H1 (cell line): Measurements from ENCODE around the gene SMYD3. TPM values are rescaled to one million over a fixed set of nuclear protein-coding genes. Genes with fewer than 3 reads are reported as not detected.

Experiments used
- CTCF ChIA-PET: fragments of 300-600 bp; sonication (Branson Sonifier 250); formaldehyde crosslinking; loops from one replicate; lab custom pipeline; 2021; ENCODE audit not compliant: partially characterized antibody; lab: Charles Lee
- POLR2A ChIA-PET: fragments of 300-600 bp; sonication (Branson Sonifier 250); formaldehyde crosslinking; loops from one replicate; lab custom pipeline; 2021; ENCODE audit warnings: inconsistent platforms; ENCODE audit not compliant: partially characterized antibody; lab: Charles Lee
- DNase-seq, 2 experiments: peaks; one replicate each; pipeline versions ENCODE4 v3.0.0 to v3.0.0-alpha.2; 2010 to 2022; ENCODE audit warnings: low spot score in 2 of 2, low read depth in 1 of 2, mixed read lengths in 1 of 2
- FAIRE-seq: peaks from 2 replicates; lab custom pipeline; 2011; peaks lifted over from hg19 to GRCh38; lab: Jason Lieb, UNC
- H2AFZ ChIP-seq: 2 replicates; pipeline ENCODE4 v1.8.1; 2012; ENCODE audit warnings: low read length, inconsistent platforms
- H2AK5ac ChIP-seq: 2 replicates; pipeline ENCODE4 v1.6.1; 2013; ENCODE audit warnings: low read depth, low read length
- H2BK120ac ChIP-seq: replicated peaks from 2 replicates; pipeline ENCODE3; 2013; ENCODE audit warnings: low read depth, low read length, inconsistent platforms
- H2BK12ac ChIP-seq: 2 replicates; pipeline ENCODE4 v1.6.1; 2013; ENCODE audit warnings: low read depth, low read length
- H2BK15ac ChIP-seq: 2 replicates; pipeline ENCODE4 v1.6.1; 2013; ENCODE audit warnings: low read length
- H2BK20ac ChIP-seq: 2 replicates; pipeline ENCODE4 v1.6.1; 2013; ENCODE audit warnings: low read length
- H2BK5ac ChIP-seq: 2 replicates; pipeline ENCODE4 v1.6.1; 2013; ENCODE audit warnings: low read depth, low read length
- H3K14ac ChIP-seq: 2 replicates; pipeline ENCODE4 v1.6.1; 2013; ENCODE audit warnings: inconsistent platforms; ENCODE audit not compliant: insufficient read length
- H3K18ac ChIP-seq: 2 replicates; pipeline ENCODE4 v1.6.1; 2013; ENCODE audit warnings: low read length; ENCODE audit errors: extremely low read depth
- H3K23ac ChIP-seq: 2 replicates; pipeline ENCODE4 v1.6.1; 2013; ENCODE audit warnings: inconsistent platforms; ENCODE audit not compliant: insufficient read length
- H3K23me2 ChIP-seq: 2 replicates; pipeline ENCODE4 v1.6.1; 2013; ENCODE audit warnings: low read depth, low read length
- H3K27ac ChIP-seq: 2 replicates; pipeline ENCODE4 v1.6.1; 2011; ENCODE audit warnings: low read depth, low read length, inconsistent platforms
- H3K27me3 ChIP-seq, 4 experiments: replicated peaks in 1 of 4; 1 replicate in 1 of 4; 2 replicates in 3 of 4; pipeline versions ENCODE4 v1.6.1 to v1.8.1; 2011 to 2013; ENCODE audit warnings: low read length in 3 of 4, mild to moderate bottlenecking in 3 of 4, inconsistent platforms in 2 of 4, mixed read lengths in 2 of 4, moderate library complexity in 1 of 4; ENCODE audit not compliant: control insufficient read depth in 3 of 4, insufficient read depth in 3 of 4; ENCODE audit errors: extremely low read depth in 1 of 4
- H3K36me3 ChIP-seq, 4 experiments: 2 replicates each; pipeline versions ENCODE4 v1.6.1 to v1.8.1; 2011 to 2013; ENCODE audit warnings: mild to moderate bottlenecking in 4 of 4, low read length in 3 of 4, moderate library complexity in 2 of 4, control low read depth in 1 of 4, inconsistent platforms in 1 of 4; ENCODE audit not compliant: insufficient read depth in 4 of 4, control insufficient read depth in 2 of 4
- H3K4ac ChIP-seq: replicated peaks from 2 replicates; pipeline ENCODE3; 2013; ENCODE audit warnings: low read length, low read depth, mixed read lengths, inconsistent platforms; ENCODE audit not compliant: insufficient read length
- H3K4me1 ChIP-seq, 4 experiments: replicated peaks in 1 of 4; 1 replicate in 1 of 4; 2 replicates in 3 of 4; pipeline versions ENCODE4 v1.6.1 to v1.8.1; 2011 to 2013; ENCODE audit warnings: low read length in 3 of 4, inconsistent platforms in 2 of 4, mixed read lengths in 1 of 4; ENCODE audit not compliant: insufficient read depth in 4 of 4, control insufficient read depth in 3 of 4
- H3K4me2 ChIP-seq, 2 experiments: 2 replicates each; pipeline versions ENCODE4 v1.6.1 to v1.8.1; 2011 to 2013; ENCODE audit warnings: low read depth in 2 of 2, low read length in 2 of 2, control low read depth in 1 of 2, inconsistent platforms in 1 of 2, mild to moderate bottlenecking in 1 of 2; ENCODE audit not compliant: insufficient read depth in 1 of 2
- H3K4me3 ChIP-seq, 4 experiments: fragments of 200-600, 300-600 bp in 1 of 4; sonication (generic), shearing (Covaris generic), sonication (Bioruptor Twin) in 1 of 4; 2 replicates each; pipeline versions ENCODE4 v1.5.1 to v1.8.1; 2011 to 2016; ENCODE audit warnings: low read length in 4 of 4, low read depth in 3 of 4, control low read depth in 2 of 4, inconsistent platforms in 2 of 4, mild to moderate bottlenecking in 2 of 4, mixed read lengths in 1 of 4, moderate library complexity in 1 of 4; ENCODE audit not compliant: insufficient read depth in 2 of 4; ENCODE audit errors: extremely low read depth in 1 of 4
- H3K56ac ChIP-seq: replicated peaks from 2 replicates; pipeline ENCODE3; 2013; ENCODE audit warnings: low read depth, mild to moderate bottlenecking, mixed read lengths, low read length, inconsistent platforms; ENCODE audit not compliant: insufficient read length
- H3K79me1 ChIP-seq: 2 replicates; pipeline ENCODE4 v1.6.1; 2013; ENCODE audit warnings: low read depth, low read length, control low read depth
- H3K79me2 ChIP-seq, 2 experiments: 2 replicates each; pipeline versions ENCODE4 v1.6.1 to v1.8.1; 2012 to 2013; ENCODE audit warnings: low read length in 2 of 2, mild to moderate bottlenecking in 2 of 2, inconsistent platforms in 1 of 2; ENCODE audit not compliant: insufficient read depth in 2 of 2, control insufficient read depth in 1 of 2
- H3K9ac ChIP-seq, 4 experiments: replicated peaks in 1 of 4; 1 replicate in 1 of 4; 2 replicates in 3 of 4; pipeline versions ENCODE4 v1.6.1 to v1.8.1; 2011 to 2013; ENCODE audit warnings: low read depth in 3 of 4, low read length in 3 of 4, control low read depth in 2 of 4, mild to moderate bottlenecking in 2 of 4, moderate library complexity in 2 of 4, inconsistent platforms in 1 of 4; ENCODE audit errors: extremely low read depth in 1 of 4
- H3K9me3 ChIP-seq, 2 experiments: 2 replicates each; pipeline versions ENCODE4 v1.6.1 to v1.8.1; 2012 to 2013; ENCODE audit warnings: mild to moderate bottlenecking in 2 of 2, moderate library complexity in 2 of 2, control low read depth in 1 of 2, inconsistent platforms in 1 of 2, low read depth in 1 of 2, low read length in 1 of 2, mixed read lengths in 1 of 2; ENCODE audit not compliant: insufficient read depth in 2 of 2
- H4K20me1 ChIP-seq, 2 experiments: replicated peaks in 1 of 2; 2 replicates each; pipeline versions ENCODE3 to v1.8.1; 2011 to 2013; ENCODE audit warnings: inconsistent platforms in 2 of 2, low read length in 2 of 2, mild to moderate bottlenecking in 1 of 2; ENCODE audit not compliant: insufficient read depth in 2 of 2, control insufficient read depth in 1 of 2
- H4K5ac ChIP-seq: 2 replicates; pipeline ENCODE4 v1.6.1; 2013; ENCODE audit warnings: low read length, low read depth, mixed read lengths, inconsistent platforms; ENCODE audit not compliant: insufficient read length
- H4K8ac ChIP-seq: 2 replicates; pipeline ENCODE4 v1.8.0; 2013; ENCODE audit warnings: mild to moderate bottlenecking, moderate library complexity, low read length, inconsistent platforms; ENCODE audit not compliant: insufficient read depth; ENCODE audit errors: extremely low read depth
- H4K91ac ChIP-seq: replicated peaks from 2 replicates; pipeline ENCODE3; 2013; ENCODE audit warnings: low read length, mixed read lengths, inconsistent platforms; ENCODE audit not compliant: insufficient read length
- CBX5 ChIP-seq: fragments of 300-800, 300-1000 bp; sonication (generic); IDR thresholded peaks from 2 replicates; pipeline ENCODE4 v1.7.1; 2016; ENCODE audit warnings: antibody characterized with exemption, low read length, low read depth
- CHD1 ChIP-seq: IDR thresholded peaks from 2 replicates; pipeline ENCODE4 v1.6.1; 2012; ENCODE audit warnings: low read depth, low read length, improper control_type of control experiment
- CREB1 ChIP-seq: IDR thresholded peaks from 2 replicates; pipeline ENCODE4 v1.6.1; 2012; ENCODE audit warnings: inconsistent platforms
- GABPA ChIP-seq: IDR thresholded peaks from 2 replicates; pipeline ENCODE4 v1.6.1; 2011; ENCODE audit warnings: mild to moderate bottlenecking, low read length, moderate library complexity, borderline replicate concordance; ENCODE audit not compliant: insufficient read depth
- HDAC6 ChIP-seq: IDR thresholded peaks from one replicate; pipeline ENCODE4 v1.7.1; 2012; ENCODE audit warnings: low read depth, mild to moderate bottlenecking, inconsistent platforms, low read length, moderate library complexity
- KDM4A ChIP-seq: IDR thresholded peaks from one replicate; pipeline ENCODE4 v1.7.1; 2012; ENCODE audit warnings: low read depth, mild to moderate bottlenecking, moderate library complexity, low read length, inconsistent platforms; ENCODE audit not compliant: severe bottlenecking
- MAFK ChIP-seq: IDR thresholded peaks from 2 replicates; pipeline ENCODE4 v1.6.1; 2012; ENCODE audit warnings: low read depth, mild to moderate bottlenecking, improper control_type of control experiment, low read length
- RNF2 ChIP-seq: fragments of 200-900, 300-1000 bp; sonication (generic); IDR thresholded peaks from 2 replicates; pipeline ENCODE4 v1.7.1; 2016; ENCODE audit warnings: borderline replicate concordance, low read depth, mild to moderate bottlenecking, antibody characterized with exemption, low read length; ENCODE audit not compliant: poor library complexity, severe bottlenecking; ENCODE audit errors: missing control alignments
- SP2 ChIP-seq: IDR thresholded peaks from 2 replicates; pipeline ENCODE4 v1.6.1; 2012; ENCODE audit warnings: mild to moderate bottlenecking, low read length, inconsistent platforms
- TAF1 ChIP-seq: IDR thresholded peaks from 2 replicates; pipeline ENCODE4 v1.6.1; 2011; ENCODE audit warnings: mild to moderate bottlenecking, low read depth, low read length
- TBP ChIP-seq: IDR thresholded peaks from 2 replicates; pipeline ENCODE4 v1.6.1; 2011; ENCODE audit warnings: low read depth, low read length, improper control_type of control experiment
- WGBS, 2 experiments: shearing (Covaris generic) in 1 of 2; methylation state at CpG; one replicate each; pipeline versions ENCODE4 v1.1.6 to v1.1.7; 2013 to 2015; ENCODE audit warnings: low lambda C conversion rate in 2 of 2, mixed read lengths in 2 of 2, inconsistent platforms in 1 of 2, low coverage in 1 of 2, missing lambda C conversion rate in 1 of 2; ENCODE audit not compliant: insufficient replicate concordance in 2 of 2, insufficient coverage in 1 of 2, insufficient read length in 1 of 2; ENCODE audit errors: extremely low coverage in 1 of 2, missing lambda C conversion rate in 1 of 2; 5-methylcytosine and 5-hydroxymethylcytosine counted together
- polyA plus RNA-seq, 7 experiments: library from polyadenylated mRNA; depleted of rRNA in 3 of 7; stranded (reverse) in 5 of 7; unstranded in 2 of 7; fragments of >200 nt in 5 of 7; fragments of 200-250 nt in 2 of 7; gene quantifications; 1 replicate in 5 of 7; 2 replicates in 1 of 7; 4 replicates in 1 of 7; pipeline versions ENCODE4 v1.2.1 to v1.2.3, GENCODE V29; 2011 to 2013; ENCODE audit warnings: missing spikeins in 2 of 7, mixed read lengths in 2 of 7
- total RNA-seq: library from RNA; stranded (reverse); fragmentation: NEBNext Ultra II Directional; extraction: Animal tissue kit (Norgen Biotek cat#: 25700); gene quantifications from 2 replicates; pipeline ENCODE4 v1.2.1, GENCODE V29; 2021
- TF ChIP-seq, protein P1 (sequence below): IDR thresholded peaks from 2 replicates; pipeline ENCODE4 v1.6.1; 2011; ENCODE audit warnings: low read depth, mild to moderate bottlenecking, low read length; ENCODE audit not compliant: insufficient read depth

The SMYD3 gene
- total and polyA plus RNA-seq, 2 of the 8 experiments (the other 6 are each of a cell fraction or from before 2014, with no cell fraction given), result 17.3 to 25.4 TPM

DNA sequence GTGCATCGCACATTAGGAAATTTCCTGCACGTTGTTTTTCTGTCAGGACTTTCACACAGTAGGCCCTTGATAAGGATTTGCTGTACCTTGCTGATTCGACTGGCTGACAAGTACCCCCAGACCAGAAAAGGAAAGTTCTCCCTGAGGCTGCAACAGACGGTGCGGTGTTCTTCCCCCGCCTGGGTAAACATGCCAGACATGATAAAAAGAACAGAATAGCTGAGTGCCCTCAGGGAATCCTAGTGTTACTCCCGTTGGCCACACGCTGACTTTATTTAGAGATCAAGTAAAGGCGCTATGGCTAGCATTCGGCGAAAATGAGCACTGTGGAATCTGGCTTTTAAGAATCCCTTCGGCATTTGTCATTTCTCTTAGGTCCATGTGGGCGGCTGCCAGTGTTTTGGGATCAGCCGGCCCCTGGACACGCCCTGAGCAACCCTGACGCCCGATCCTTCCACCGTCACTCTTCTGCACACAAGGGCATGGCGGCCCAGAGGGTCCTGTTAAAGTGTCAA lies 744.6 kb downstream of the SMYD3 start:
- no peak overlapping the region for H3K14ac ChIP-seq
- H3K4ac ChIP-seq, result no peak overlapping the region
- H3K27me3 ChIP-seq, result no peaks in the 10 kb centered on the region
- ChIA-PET POLR2A (no interaction called here), CTCF (interaction anchor here (0.6 to 1.8 kb wide), 2 partner anchors 9 to 366 kb away, joined by 4 read pairs; no protein-coding TSS in a partner anchor)
- no peak overlapping the region for H4K91ac ChIP-seq
- no peak overlapping the region for H2BK5ac ChIP-seq
- H2AK5ac ChIP-seq, result no peak overlapping the region; the same call in 1 of the 2 replicates
- H3K9me3 ChIP-seq, result no peaks in the 10 kb centered on the region
- peaks cover 0 to 5% (median 3%) of the 10 kb centered on the region in 4 experiments for H3K4me1 ChIP-seq
- H2BK12ac ChIP-seq, result no peak overlapping the region
- H2BK20ac ChIP-seq, result no peak overlapping the region
- WGBS, 2 experiments, result 93% methylated on average over 19 of the region's 19 CpGs; no CpG with 5 or more reads in 1 of the 2 experiments
- no peaks in the 10 kb centered on the region for H3K79me1 ChIP-seq
- H3K9ac ChIP-seq, result no peak overlapping the region
- H4K8ac ChIP-seq, result peak overlapping the region; percentile 31; the same call in 1 of the 2 replicates
- H3K27ac ChIP-seq, result no peak overlapping the region
- FAIRE-seq (no peak), DNase-seq (no peak)
- H3K4me2 ChIP-seq, result no peak overlapping the region
- H3K4me3 ChIP-seq, result no peak overlapping the region
- no peak for TF ChIP-seq HDAC6
- no peak for TF ChIP-seq KDM4A
- no peak for TF ChIP-seq CBX5
- TF ChIP-seq GABPA, result no peak
- no peak for TF ChIP-seq RNF2
- no peak for TF ChIP-seq TBP
- TF ChIP-seq SP2, result no peak
- TF ChIP-seq MAFK, result no peak
- no peak for TF ChIP-seq CREB1
- TF ChIP-seq CHD1, result no peak
- TF ChIP-seq TAF1, result no peak
- TF ChIP-seq, protein P1, sequence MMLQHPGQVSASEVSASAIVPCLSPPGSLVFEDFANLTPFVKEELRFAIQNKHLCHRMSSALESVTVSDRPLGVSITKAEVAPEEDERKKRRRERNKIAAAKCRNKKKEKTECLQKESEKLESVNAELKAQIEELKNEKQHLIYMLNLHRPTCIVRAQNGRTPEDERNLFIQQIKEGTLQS, result no peak
- H4K20me1 ChIP-seq, result no peaks in the 10 kb centered on the region
- H3K56ac ChIP-seq, result no peak overlapping the region
- H2BK15ac ChIP-seq, result peak overlapping the region; percentile 72; the same call in 1 of the 2 replicates
- no peak overlapping the region for H2BK120ac ChIP-seq
- no peaks in the 10 kb centered on the region for H3K79me2 ChIP-seq
- H3K23me2 ChIP-seq, result no peaks in the 10 kb centered on the region
- H4K5ac ChIP-seq, result no peak overlapping the region
- no peaks in the 10 kb centered on the region for H3K36me3 ChIP-seq
- H2AFZ ChIP-seq, result no peak overlapping the region
- no peak overlapping the region for H3K23ac ChIP-seq
- no peak overlapping the region for H3K18ac ChIP-seq
